SH-SY5Y (cell line): Measurements from ENCODE around the gene FLYWCH1.

Experiments
- GATA2 ChIP-seq: IDR thresholded peaks from 2 replicates; pipeline ENCODE4 v1.6.1; 2011; ENCODE audit warnings: mild to moderate bottlenecking, low read depth, low read length
- GATA3 ChIP-seq: IDR thresholded peaks from 2 replicates; pipeline ENCODE4 v1.6.1; 2011; ENCODE audit warnings: low read depth, mild to moderate bottlenecking, low read length, moderate library complexity

The FLYWCH1 gene

DNA sequence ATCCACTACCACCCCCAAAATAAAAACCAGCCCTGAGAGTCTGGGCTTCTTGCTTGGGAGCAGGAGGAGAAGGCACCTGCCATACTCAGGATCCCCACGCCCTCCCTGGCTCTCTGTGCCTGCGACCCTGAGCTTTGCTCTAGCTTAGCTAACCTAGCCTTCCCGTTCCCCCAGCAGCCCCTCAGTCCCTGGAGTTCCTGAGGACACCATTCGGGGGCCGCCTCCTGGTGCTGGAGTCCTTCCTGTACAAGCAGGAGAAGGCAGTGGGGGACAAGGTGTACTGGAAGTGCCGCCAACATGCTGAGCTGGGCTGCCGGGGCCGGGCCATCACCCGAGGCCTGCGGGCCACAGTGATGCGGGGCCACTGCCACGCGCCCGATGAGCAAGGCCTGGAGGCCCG lies 18.5 kb downstream of the FLYWCH1 start:
- no peak for TF ChIP-seq GATA3
- no peak for TF ChIP-seq GATA2

- no peak for TF ChIP-seq GATA2
- TF ChIP-seq GATA3: no peak
These were observed 21.4 kb downstream of the FLYWCH1 start for GRCh38 chr16:2933136-2933535.

- TF ChIP-seq GATA3 (no peak), GATA2 (no peak)
These were observed 22.0 kb downstream of the FLYWCH1 start for GRCh38 chr16:2933701-2934100.

GRCh38 chr16:2934450-2934849 lies 22.7 kb downstream of the FLYWCH1 start:
- TF ChIP-seq GATA2 (no peak), GATA3 (no peak)

GRCh38 chr16:2936436-2937011 lies 24.8 kb downstream of the FLYWCH1 start:
- TF ChIP-seq GATA2: no peak
- TF ChIP-seq GATA3: no peak

DNA sequence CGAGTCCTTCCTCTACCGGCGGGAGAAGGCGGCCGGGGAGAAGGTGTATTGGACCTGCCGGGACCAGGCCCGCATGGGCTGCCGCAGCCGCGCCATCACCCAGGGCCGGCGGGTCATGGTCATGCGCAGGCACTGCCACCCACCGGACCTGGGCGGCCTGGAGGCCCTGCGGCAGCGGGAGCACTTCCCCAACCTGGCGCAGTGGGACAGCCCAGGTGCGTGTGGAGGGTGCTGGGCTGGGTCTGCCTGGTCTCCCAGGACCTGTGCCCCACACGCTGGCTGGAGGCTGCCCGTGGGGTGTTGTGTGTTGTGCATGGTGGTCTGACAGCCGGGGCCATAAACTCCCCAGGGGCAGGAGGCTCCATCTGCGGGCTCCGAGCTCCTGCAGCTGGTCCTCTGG lies 25.4 kb downstream of the FLYWCH1 start:
- no peak for TF ChIP-seq GATA2
- no peak for TF ChIP-seq GATA3

- TF ChIP-seq GATA3: no peak
- TF ChIP-seq GATA2: no peak
These were observed 26.5 kb downstream of the FLYWCH1 start for GRCh38 chr16:2938206-2938605.

- TF ChIP-seq GATA3 (no peak), GATA2 (no peak)
These were observed 28.2 kb downstream of the FLYWCH1 start for GRCh38 chr16:2939968-2940367.

- TF ChIP-seq GATA2 (no peak), GATA3 (no peak)
These were observed 30.3 kb downstream of the FLYWCH1 start for GRCh38 chr16:2942045-2942444.

DNA sequence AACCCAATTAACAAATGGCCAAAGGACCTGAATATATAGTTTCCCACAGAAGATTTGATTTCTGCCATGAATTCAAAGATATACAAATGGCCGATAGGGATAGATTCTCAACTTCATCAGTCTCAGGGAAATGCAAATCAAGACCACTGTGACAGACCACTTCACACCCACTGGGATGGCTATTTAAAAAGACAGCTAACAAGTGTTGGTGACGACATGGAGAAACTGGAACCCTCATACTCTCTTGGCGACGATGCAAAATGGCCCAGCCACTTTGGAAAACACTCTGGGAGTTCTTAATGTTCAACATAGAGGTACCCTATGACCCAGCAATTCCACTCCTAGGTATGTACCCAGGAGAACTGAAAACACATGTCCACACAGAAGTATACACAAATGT lies 34.9 kb downstream of the FLYWCH1 start:
- no peak for TF ChIP-seq GATA3
- no peak for TF ChIP-seq GATA2

DNA sequence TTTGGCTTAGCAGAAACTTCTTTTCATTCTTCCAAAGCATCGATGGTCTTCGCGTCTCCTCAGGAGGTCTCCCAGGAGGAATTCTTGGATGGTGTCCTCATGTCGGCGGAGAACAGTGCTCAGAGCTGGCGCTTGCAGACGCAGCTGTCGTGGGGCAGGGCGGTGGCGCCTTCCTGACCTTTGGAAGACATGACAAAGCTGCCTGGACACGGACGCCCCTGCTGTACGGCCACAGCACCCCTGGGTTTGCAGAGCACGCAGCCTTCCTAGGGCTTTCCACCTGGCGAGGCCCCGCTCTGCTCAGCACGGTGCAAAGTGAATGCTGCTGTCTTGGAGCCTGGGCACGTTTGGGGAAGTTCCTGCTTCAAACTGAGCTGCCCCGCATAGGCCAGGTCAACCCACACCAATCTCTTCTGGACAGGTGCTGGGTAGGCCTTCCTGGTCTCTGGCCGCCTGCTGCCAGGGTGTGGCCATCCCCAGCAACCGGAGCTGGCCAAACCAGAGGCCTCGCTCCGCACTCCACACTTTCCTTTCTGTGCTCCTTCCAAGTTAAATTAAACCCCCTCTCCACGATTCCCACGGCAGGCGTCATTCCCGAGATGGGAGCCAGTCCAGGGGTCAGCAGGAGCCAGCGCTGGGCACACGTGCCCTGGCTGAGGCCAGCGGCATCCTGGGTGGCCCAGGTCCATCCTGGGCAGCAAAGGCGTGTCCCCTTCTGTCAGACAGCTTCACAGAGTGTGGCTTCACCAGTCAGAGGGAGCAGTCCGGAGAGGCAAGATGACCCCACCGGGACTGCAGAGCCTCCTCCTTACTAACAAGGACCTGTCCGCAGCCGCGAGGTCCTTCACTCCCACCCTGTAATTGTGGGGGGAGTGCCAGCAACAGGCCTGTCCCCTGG lies 37.3 kb downstream of the FLYWCH1 start:
- TF ChIP-seq GATA3: no peak
- no peak for TF ChIP-seq GATA2

DNA sequence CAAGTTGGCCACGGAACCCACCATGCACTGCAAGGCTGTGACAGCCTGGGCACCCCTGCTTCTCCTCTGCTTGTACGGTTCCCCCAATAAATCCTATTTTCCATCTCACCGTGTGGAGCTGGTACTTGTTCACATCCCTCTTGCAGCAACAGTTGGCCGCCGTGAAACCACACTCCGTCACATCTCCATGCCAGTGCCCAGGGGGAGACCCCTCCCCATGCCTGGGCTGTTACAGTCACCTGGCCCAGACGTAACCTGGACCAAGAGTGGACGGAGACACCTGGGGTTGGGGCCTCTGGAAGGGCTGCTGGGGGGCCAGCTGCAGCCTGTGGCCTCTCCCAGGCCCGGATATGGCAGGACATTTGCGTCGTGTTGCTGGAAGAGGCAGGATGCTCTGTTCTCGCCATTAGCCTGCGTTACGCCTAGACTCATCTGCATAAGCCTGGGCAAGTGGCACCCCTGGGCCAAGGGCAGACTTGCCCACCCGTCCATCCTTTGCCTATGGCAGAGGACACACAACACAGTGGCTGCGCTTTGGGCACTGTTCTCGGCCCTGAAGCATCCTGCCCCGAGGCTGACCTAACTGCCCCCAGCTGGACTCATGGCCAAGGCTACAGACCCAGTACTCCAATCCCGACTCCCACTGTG lies 38.1 kb downstream of the FLYWCH1 start:
- TF ChIP-seq GATA2: no peak
- no peak for TF ChIP-seq GATA3

DNA sequence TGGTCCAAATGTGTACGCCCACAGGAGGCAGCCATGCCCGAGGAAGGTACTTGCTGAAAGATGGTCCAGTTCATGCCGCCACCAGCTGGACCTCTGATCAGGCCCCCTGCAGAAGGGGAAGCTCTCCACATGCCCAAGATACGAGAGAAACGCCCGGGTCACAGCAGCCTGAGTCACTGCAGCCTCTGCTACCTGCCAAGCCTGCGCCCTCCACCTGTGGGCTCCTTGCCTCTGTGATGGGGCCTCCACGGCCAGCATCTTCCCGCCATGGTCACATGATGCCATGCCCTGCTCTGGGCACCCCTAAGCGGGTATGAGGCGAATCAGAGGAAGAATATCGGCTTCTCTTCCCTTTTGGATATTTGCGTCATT lies 38.6 kb downstream of the FLYWCH1 start:
- TF ChIP-seq GATA3 (no peak), GATA2 (no peak)

GRCh38 chr16:2950773-2951172 lies 39.0 kb downstream of the FLYWCH1 start:
- TF ChIP-seq GATA2 (no peak), GATA3 (no peak)

DNA sequence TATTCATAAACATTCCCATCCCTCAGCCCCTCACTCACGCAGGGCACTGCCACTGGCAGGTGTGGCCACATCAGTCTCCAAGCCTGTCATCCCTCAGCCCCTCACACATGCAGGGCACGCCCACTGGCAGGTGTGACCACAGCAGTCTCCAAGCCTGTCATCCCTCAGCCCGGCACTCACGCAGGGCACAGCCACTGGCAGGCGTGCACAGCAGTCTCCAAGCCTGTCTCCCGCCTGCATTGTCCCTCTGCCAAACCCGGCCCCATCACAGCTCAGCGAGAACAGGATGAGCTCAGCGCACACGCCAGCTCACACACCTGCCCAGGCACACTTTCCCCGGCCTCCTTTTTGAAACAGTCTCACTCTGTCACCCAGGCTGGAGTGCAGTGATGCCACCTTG lies 40.9 kb downstream of the FLYWCH1 start:
- TF ChIP-seq GATA2: no peak
- TF ChIP-seq GATA3: no peak
